C4-2B (cell line): ENCODE data around the gene PSD4.

Experiments used
- H3K27ac ChIP-seq: fragments of 450-650 bp; 2 replicates; pipeline ENCODE4 v1.5.1; 2017
- ZFX ChIP-seq: fragments of 450-650 bp; IDR thresholded peaks from 2 replicates; pipeline ENCODE4 v1.6.1; 2017
- TF ChIP-seq, protein P1 (sequence below): fragments of 450-650 bp; conservative IDR thresholded peaks from 2 replicates; pipeline ENCODE4 v1.5.1; 2017; ENCODE audit warnings: mild to moderate bottlenecking

The PSD4 gene

DNA sequence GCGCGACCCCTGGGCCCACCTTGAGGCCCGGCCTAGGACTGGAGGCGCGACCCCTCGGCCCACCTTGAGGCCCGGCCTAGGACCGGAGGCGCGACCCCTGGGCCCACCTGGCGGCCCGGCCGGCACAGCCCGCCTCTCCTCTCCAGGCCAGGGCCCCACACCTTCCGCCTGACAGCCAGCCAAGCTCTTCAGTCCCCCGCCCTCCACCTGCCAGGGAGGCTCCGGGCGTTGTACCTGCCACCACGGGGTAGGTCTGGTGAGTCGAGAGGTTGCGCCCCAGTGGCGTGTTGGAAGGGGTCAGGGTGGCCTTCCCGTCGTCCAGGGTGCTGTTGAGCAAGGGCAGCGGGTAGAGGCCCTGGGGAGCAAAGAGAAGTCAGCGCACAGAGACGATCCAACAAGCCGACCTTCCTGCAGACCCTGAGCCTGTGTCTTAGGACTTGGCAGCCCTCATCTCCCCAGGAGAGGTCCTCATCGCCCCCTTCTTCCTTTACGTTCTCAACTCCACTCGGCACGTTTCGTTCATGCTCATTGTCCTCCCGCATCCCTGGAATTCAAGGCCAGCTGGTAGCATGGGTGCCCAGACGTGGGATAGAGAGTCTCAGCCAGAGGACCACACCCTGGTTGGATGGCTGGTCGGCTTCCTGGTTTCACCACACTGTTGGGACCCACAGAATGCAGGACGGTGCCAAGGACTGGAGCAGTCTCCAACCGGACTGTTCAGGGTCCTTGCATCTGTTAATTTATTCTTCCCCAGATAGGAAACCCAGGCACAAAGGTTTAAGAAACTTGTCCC, 62.8 kb downstream of the PSD4 start:
- no peak overlapping the region for H3K27ac ChIP-seq
- TF ChIP-seq, protein P1, sequence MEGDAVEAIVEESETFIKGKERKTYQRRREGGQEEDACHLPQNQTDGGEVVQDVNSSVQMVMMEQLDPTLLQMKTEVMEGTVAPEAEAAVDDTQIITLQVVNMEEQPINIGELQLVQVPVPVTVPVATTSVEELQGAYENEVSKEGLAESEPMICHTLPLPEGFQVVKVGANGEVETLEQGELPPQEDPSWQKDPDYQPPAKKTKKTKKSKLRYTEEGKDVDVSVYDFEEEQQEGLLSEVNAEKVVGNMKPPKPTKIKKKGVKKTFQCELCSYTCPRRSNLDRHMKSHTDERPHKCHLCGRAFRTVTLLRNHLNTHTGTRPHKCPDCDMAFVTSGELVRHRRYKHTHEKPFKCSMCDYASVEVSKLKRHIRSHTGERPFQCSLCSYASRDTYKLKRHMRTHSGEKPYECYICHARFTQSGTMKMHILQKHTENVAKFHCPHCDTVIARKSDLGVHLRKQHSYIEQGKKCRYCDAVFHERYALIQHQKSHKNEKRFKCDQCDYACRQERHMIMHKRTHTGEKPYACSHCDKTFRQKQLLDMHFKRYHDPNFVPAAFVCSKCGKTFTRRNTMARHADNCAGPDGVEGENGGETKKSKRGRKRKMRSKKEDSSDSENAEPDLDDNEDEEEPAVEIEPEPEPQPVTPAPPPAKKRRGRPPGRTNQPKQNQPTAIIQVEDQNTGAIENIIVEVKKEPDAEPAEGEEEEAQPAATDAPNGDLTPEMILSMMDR = no peak
- TF ChIP-seq ZFX = no peak

DNA sequence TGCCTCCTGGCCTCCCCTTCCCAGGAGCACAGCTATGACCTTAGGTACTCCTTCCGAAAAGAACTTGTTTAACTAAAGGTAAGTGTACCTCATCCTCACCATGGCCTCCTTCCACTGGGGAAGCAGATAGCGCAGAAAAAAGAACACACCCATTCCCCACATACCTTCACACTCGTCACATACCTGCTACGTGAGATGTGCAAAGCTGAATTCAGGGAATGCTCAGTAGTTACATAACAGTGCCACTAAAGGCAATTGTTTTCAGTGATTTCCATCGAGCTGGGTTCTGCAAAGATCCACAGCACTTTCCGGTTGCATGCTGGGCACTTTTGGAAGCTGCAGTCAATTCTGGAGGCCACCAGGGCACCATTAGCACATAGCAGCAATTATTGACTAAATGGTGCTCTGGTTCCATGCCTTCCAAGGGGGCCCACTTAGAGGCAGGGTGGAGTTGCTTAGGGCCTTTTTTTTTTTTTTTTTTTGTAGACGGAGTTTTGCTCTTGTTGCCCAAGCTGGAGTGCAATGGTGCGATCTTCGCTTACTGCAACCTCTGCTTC, 63.9 kb downstream of the PSD4 start:
- no peak overlapping the region for H3K27ac ChIP-seq
- no peak for TF ChIP-seq ZFX
- TF ChIP-seq, protein P1 = no peak

DNA sequence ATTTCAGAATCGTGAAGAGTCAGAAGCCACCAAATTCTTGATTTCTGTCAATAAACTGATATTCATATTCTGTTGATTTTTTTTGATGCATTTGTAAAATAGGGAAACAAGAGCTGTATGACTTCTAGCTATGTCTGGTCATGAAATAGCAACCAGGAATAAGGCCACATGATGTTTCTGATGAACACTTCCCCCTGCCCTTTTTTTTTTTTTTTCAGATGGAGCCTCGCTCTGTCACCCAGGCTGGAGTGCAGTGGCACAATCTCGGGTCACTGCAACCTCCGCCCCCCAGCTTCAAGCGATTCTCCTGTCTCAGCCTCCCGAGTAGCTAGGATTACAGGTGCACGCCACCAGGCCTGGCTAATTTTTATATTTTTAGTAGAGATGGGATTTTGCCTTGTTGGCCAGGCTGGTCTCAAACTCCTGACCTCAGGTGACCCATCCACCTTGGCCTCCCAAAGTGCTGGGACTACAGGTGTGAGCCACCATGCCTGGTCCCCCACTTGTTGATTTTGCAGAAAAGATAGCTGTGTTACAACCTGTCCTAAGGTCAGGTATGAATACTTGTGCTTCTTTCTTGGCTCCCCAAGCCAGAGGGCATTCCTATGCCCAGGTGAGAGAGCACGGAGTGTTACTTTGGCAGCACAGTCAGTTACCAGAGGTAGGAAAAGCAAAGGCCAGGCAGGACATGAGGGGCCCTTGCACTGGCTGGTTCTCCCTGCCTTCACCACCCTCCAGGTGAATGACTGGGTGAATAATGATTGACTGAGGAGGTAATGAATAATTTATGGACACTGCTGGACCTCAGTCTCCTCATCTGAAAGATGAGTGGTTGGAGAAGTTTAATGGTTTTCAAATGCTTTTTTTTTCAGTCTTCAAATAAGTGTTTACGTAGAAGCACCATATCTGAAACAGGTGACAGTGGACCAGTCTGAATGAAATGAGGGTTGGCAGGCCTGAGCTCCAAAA, 65.4 kb downstream of the PSD4 start:
- H3K27ac ChIP-seq = no peak overlapping the region
- TF ChIP-seq ZFX = no peak
- TF ChIP-seq, protein P1 = no peak

DNA sequence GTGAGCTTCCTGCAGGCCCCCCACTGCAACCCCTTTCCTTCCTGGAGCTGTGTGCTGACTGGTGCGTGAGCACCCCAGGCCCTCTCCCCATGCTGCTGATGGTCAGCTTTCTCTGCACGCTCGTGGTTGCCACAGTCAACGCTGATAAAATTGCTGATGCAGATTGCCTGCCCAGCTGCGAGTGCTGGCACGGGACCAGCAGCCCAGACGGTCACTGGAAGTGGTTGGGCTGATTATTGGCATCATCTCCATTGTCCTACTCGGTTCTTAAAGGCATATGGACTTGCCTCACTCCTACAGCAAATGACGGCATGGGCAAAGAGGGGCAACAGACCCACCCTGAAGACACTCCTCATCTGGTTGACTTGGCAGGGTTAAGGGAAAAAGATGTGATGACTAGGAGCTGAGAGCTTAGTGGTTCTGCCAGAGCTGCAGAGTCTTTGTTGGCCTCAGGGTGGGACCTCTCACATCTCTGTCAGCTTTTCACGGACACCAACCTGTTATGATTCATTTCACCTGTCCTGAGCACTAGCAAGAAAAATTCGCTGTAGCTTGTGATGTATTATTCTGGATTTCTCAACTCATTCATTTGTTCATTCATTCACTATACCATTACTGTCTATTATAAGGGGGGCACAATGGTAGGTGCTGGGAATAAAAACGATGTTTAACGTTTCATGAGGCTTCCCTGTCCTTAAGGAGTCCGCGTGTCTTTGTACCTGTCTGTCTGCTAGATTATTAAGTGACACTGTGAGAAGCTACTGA, 66.6 kb downstream of the PSD4 start:
- H3K27ac ChIP-seq = no peak overlapping the region
- no peak for TF ChIP-seq ZFX

DNA sequence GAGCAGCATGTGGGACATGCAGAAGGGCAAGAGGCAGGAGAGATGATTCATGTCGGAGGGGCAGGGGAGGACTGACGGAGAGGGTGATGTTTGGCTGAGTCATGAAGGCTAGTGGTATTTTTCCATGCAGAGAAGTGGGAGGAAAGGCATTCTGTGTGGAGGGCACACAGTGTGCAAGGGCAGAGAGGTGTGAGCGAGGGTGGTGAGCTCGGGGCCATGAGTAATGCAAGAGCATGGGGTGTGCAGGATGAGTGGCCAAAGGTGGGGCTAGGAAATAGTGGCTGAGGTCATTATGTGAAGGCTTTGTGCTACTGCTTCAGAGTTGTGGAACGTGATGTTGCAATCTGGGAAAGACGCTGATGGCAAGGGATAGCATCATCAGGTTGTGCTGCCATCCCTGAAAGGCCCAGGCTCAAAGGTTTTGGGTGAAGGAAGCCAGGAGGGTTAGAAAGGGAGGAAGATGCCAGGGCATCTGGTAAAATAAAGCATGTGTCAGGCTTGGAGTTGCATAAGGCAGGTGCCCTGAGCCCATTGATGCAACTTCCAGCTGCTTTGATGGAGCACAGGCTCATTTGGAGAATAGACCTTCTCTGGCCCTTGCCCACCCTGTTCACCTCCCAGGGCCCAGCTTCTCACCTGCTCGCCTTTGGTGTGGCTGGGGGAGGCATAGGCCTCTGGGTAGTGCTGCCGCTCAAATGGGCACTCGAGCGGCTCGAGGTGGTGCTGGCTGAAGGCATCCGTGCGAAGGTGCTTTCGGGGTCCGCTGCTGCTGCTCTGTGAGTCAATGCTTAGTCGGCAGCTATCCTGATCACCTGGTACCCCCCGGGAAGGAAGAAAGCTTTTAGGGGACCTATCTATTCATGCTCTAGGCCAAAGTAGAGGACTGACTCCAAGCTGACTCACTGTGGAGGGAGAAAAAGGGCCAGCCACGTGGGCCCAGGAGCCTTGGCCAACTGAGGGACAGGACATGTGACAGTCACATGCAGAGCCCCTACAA, 67.4 kb downstream of the PSD4 start:
- no peak overlapping the region for H3K27ac ChIP-seq
- no peak for TF ChIP-seq ZFX
- TF ChIP-seq, protein P1 = no peak

GRCh38 chr2:113242327-113242726, 68.6 kb downstream of the PSD4 start:
- TF ChIP-seq, protein P1 = no peak
- TF ChIP-seq ZFX = no peak
- no peak overlapping the region for H3K27ac ChIP-seq
